A549 (cell line): ENCODE results near the gene BCORL1. TPM values are rescaled to one million over a fixed set of nuclear protein-coding genes. Genes with fewer than 3 reads are reported as not detected.

ENCODE experiments used
- ATAC-seq, 2 experiments: fragments of 200-7000 bp in 1 of 2; fragments of >200 bp in 1 of 2; cut with Nextera tagmentation in 1 of 2; cut with Tn5 transposase in 1 of 2; 3 replicates each; pipeline versions ENCODE4 v1.8.0 to v1.9.1; 2018 to 2020; ENCODE audit warnings: mild to moderate bottlenecking in 1 of 2, moderate library complexity in 1 of 2
- CTCF ChIA-PET: fragments of 300-600 bp; sonication (Branson Sonifier 250); formaldehyde crosslinking; extraction: SDS; loops from one replicate; lab custom pipeline; 2021; ENCODE audit warnings: antibody characterized with exemption, inconsistent platforms; lab: Yijun Ruan, JAX
- POLR2A ChIA-PET: fragments of 350-600 bp; formaldehyde crosslinking; extraction: SDS; loops from one replicate; lab custom pipeline; 2021; ENCODE audit warnings: antibody characterized with exemption, inconsistent platforms; lab: Yijun Ruan, JAX
- DNase-seq, 2 experiments: peaks; one replicate each; pipeline versions ENCODE4 v3.0.0 to v3.0.0-alpha.2; 2011 to 2016; ENCODE audit warnings: low read depth in 1 of 2, low spot score in 1 of 2
- FAIRE-seq: peaks from 2 replicates; lab custom pipeline; 2011; peaks lifted over from hg19 to GRCh38; lab: Jason Lieb, UNC
- H3K27ac ChIP-seq, 2 experiments: fragments of >200 bp; sonication (Bioruptor Twin); formaldehyde crosslinking; 3 replicates each; pipeline ENCODE4 v1.5.1; 2016 to 2017
- H3K4me1 ChIP-seq: fragments of >200 bp; sonication (Bioruptor Twin); formaldehyde crosslinking; 3 replicates; pipeline ENCODE4 v1.6.1; 2016
- H3K4me2 ChIP-seq: fragments of >200 bp; sonication (Bioruptor Twin); formaldehyde crosslinking; 3 replicates; pipeline ENCODE4 v1.6.1; 2016
- H3K4me3 ChIP-seq: fragments of >200 bp; sonication (Bioruptor Twin); formaldehyde crosslinking; 3 replicates; pipeline ENCODE4 v1.5.1; 2016
- H3K9me3 ChIP-seq: fragments of >200 bp; sonication (Bioruptor Twin); formaldehyde crosslinking; 3 replicates; pipeline ENCODE4 v1.6.1; 2016
- CHD4 ChIP-seq: fragments of 200-600 bp; sonication (generic); IDR thresholded peaks from 2 replicates; pipeline ENCODE4 v1.6.1; 2016; ENCODE audit warnings: antibody characterized with exemption, mild to moderate bottlenecking, borderline replicate concordance
- FOSL2 ChIP-seq, 2 experiments: fragments of 450-650 bp in 1 of 2; fragments of >200 bp in 1 of 2; sonication (Bioruptor Twin) in 1 of 2; formaldehyde crosslinking; IDR thresholded peaks; 2 replicates each; pipeline versions ENCODE4 v1.5.0 to v1.6.1; 2016 to 2020; ENCODE audit warnings: mild to moderate bottlenecking in 1 of 2, moderate library complexity in 1 of 2
- HDAC2 ChIP-seq: fragments of 200-600 bp; sonication (generic); IDR thresholded peaks from 2 replicates; pipeline ENCODE4 v1.6.1; 2016
- HOXA7 ChIP-seq: fragments of 250-450 bp; sonication (Bioruptor Pico); IDR thresholded peaks from 2 replicates; pipeline ENCODE4 v1.5.0; 2020; ENCODE audit warnings: mild to moderate bottlenecking, moderate library complexity
- JUNB ChIP-seq: fragments of >200 bp; sonication (Bioruptor Twin); formaldehyde crosslinking; IDR thresholded peaks from 2 replicates; pipeline ENCODE4 v1.6.1; 2016
- NPAS2 ChIP-seq: fragments of 250-450 bp; sonication (Bioruptor Pico); IDR thresholded peaks from 2 replicates; pipeline ENCODE4 v1.8.0; 2022; ENCODE audit warnings: mild to moderate bottlenecking, moderate library complexity, borderline replicate concordance
- PHF8 ChIP-seq: fragments of 200-600 bp; sonication (generic); IDR thresholded peaks from 2 replicates; pipeline ENCODE4 v1.6.1; 2016; ENCODE audit warnings: low read depth, mild to moderate bottlenecking, antibody characterized with exemption, moderate library complexity, borderline replicate concordance
- POLR2AphosphoS2 ChIP-seq: conservative IDR thresholded peaks from 2 replicates; pipeline ENCODE4 v1.6.1; 2012; ENCODE audit warnings: low read length, improper control_type of control experiment, inconsistent platforms
- RARB ChIP-seq: fragments of 250-450 bp; sonication (Bioruptor Pico); IDR thresholded peaks from 2 replicates; pipeline ENCODE4 v1.8.0; 2021; ENCODE audit warnings: mild to moderate bottlenecking, moderate library complexity
- RNF2 ChIP-seq: fragments of 200-600 bp; sonication (generic); IDR thresholded peaks from 2 replicates; pipeline ENCODE4 v1.6.1; 2016; ENCODE audit warnings: low read depth, mild to moderate bottlenecking, antibody characterized with exemption, moderate library complexity, borderline replicate concordance
- SMC3 ChIP-seq: fragments of >200 bp; sonication (Bioruptor Twin); formaldehyde crosslinking; IDR thresholded peaks from 3 replicates; pipeline ENCODE4 v1.6.1; 2018; ENCODE audit warnings: inconsistent platforms
- ZNF302 ChIP-seq: fragments of 250-450 bp; sonication (Bioruptor Pico); IDR thresholded peaks from 2 replicates; pipeline ENCODE4 v1.9.0; 2021; ENCODE audit warnings: inconsistent platforms, mild to moderate bottlenecking, moderate library complexity
- WGBS: methylation state at CpG from one replicate; pipeline ENCODE4 v1.1.6; 2017; ENCODE audit errors: missing lambda C conversion rate; 5-methylcytosine and 5-hydroxymethylcytosine counted together
- polyA plus RNA-seq, 4 experiments: library from polyadenylated mRNA; depleted of rRNA in 3 of 4; stranded (reverse); fragments of >200 nt; fragmentation: RNase III in 1 of 4; extraction: RNeasy Plus Mini Kit Qiagen cat#74134 plus additional on column Dnase treatment in 1 of 4; gene quantifications; 2 replicates in 3 of 4; 3 replicates in 1 of 4; pipeline ENCODE4 v1.2.3, GENCODE V29; 2011 to 2017
- TF ChIP-seq, protein P1 (sequence below): fragments of 150-350 bp; IDR thresholded peaks from 2 replicates; pipeline ENCODE4 v1.6.1; 2014; ENCODE audit warnings: low read depth, mild to moderate bottlenecking, low read length
- TF ChIP-seq, protein P2 (sequence below): fragments of >200 bp; sonication (Bioruptor Twin); formaldehyde crosslinking; IDR thresholded peaks from 2 replicates; pipeline ENCODE4 v1.6.1; 2016
- TF ChIP-seq, protein P3 (sequence below): fragments of >200 bp; sonication (Bioruptor Twin); formaldehyde crosslinking; IDR thresholded peaks from 3 replicates; pipeline ENCODE4 v1.6.1; 2016
- TF ChIP-seq, protein P4 (sequence below): fragments of >200 bp; sonication (Bioruptor Twin); formaldehyde crosslinking; IDR thresholded peaks from 3 replicates; pipeline ENCODE4 v1.5.1; 2016

The BCORL1 gene
- polyA plus RNA-seq, 2 of the 4 experiments (the other 2 are of a cell fraction), result 1.4 to 6.1 TPM

DNA sequence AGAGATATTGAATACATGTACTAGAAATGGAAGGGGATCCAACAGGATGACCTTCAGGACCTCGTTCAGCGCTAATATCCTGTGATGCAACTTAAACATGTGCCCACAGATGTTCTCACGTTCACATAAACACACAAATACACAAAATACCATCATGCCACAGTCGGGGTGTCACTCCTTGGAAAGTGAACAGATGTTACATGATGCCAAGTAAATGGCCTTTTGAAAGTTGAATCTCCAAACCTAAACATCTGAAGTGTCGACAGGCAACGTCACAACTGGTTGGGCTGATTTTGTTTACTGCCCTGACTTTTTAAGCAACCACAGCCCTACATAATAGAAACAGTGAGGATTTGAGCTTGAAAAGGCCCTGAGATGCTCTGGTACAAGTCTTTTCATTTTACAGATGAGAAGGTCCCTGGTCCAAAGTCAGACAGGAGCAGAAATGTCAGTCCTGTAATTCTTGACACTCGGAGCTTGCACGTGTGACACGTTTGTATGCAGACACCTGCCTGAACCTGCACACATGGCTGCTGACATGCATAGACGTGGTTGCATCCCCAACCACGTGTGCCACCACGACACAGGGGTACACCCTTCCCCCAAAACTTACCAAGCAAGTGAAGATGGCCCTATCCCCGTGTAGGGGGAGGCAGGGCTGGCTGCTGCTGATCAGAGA, 23.5 kb upstream of the BCORL1 start:
- 65% methylated on average over 13 of the region's 13 CpGs for WGBS
- Histone ChIP-seq H3K4me2 (no peak overlapping the region), H3K27ac (no peak overlapping the region), H3K4me1 (peaks cover 11% of the 10 kb centered on the region), H3K4me3 (no peak overlapping the region)
- CTCF ChIA-PET, result interaction anchor here (0.7 to 3.1 kb wide), 3 partner anchors 33 to 101 kb away, joined by 3 to 10 read pairs (median 4); no protein-coding TSS in a partner anchor
- TF ChIP-seq RARB (CRISPR knock-in tag) (no peak), PHF8 (no peak), CHD4 (no peak), POLR2AphosphoS2 (no peak)
- TF ChIP-seq, all 56 proteins: peak for 0
- POLR2A ChIA-PET, result no interaction called here
- ATAC-seq (no peak), DNase-seq (no peak), FAIRE-seq (peak; percentile 67)
- H3K9me3 ChIP-seq, result no peaks in the 10 kb centered on the region

DNA sequence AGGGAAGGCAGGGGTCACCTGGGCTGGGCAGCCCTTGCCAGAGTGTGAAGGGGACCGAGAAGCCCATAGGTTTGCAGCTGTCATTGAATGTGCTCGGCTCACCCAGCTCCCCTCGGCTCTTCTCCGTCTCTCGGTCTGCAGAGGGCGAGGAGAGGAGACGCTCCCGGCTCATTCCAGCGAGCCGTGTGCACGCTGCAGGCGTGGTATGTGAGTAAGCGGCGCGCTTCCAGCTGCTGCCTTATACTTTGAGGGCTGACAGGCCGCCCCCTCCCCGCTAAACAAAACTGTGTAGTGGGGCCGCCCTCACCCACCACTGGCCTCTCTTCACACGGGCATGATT, 23.0 kb upstream of the BCORL1 start:
- 61% methylated on average over 13 of the region's 19 CpGs for WGBS
- CTCF ChIA-PET, result interaction anchor here (3.1 kb wide), 1 partner anchor 34 kb away, joined by 10 read pairs; no protein-coding TSS in a partner anchor
- TF ChIP-seq NPAS2 (CRISPR knock-in tag) (no peak), ZNF302 (no peak), FOSL2 (IDR thresholded peaks at IDR 0.05) (no peak), FOSL2 (CRISPR knock-in tag; IDR thresholded peaks at IDR 0.05) (no peak), JUNB (no peak), HOXA7 (CRISPR knock-in tag) (no peak), HDAC2 (no peak), RNF2 (no peak), SMC3 (no peak)
- TF ChIP-seq, protein P1, sequence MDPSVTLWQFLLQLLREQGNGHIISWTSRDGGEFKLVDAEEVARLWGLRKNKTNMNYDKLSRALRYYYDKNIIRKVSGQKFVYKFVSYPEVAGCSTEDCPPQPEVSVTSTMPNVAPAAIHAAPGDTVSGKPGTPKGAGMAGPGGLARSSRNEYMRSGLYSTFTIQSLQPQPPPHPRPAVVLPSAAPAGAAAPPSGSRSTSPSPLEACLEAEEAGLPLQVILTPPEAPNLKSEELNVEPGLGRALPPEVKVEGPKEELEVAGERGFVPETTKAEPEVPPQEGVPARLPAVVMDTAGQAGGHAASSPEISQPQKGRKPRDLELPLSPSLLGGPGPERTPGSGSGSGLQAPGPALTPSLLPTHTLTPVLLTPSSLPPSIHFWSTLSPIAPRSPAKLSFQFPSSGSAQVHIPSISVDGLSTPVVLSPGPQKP, result no peak
- TF ChIP-seq, protein P2, sequence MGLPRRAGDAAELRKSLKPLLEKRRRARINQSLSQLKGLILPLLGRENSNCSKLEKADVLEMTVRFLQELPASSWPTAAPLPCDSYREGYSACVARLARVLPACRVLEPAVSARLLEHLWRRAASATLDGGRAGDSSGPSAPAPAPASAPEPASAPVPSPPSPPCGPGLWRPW, result no peak
- TF ChIP-seq, protein P3, sequence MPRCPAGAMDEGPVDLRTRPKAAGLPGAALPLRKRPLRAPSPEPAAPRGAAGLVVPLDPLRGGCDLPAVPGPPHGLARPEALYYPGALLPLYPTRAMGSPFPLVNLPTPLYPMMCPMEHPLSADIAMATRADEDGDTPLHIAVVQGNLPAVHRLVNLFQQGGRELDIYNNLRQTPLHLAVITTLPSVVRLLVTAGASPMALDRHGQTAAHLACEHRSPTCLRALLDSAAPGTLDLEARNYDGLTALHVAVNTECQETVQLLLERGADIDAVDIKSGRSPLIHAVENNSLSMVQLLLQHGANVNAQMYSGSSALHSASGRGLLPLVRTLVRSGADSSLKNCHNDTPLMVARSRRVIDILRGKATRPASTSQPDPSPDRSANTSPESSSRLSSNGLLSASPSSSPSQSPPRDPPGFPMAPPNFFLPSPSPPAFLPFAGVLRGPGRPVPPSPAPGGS, result no peak
- TF ChIP-seq, protein P4, sequence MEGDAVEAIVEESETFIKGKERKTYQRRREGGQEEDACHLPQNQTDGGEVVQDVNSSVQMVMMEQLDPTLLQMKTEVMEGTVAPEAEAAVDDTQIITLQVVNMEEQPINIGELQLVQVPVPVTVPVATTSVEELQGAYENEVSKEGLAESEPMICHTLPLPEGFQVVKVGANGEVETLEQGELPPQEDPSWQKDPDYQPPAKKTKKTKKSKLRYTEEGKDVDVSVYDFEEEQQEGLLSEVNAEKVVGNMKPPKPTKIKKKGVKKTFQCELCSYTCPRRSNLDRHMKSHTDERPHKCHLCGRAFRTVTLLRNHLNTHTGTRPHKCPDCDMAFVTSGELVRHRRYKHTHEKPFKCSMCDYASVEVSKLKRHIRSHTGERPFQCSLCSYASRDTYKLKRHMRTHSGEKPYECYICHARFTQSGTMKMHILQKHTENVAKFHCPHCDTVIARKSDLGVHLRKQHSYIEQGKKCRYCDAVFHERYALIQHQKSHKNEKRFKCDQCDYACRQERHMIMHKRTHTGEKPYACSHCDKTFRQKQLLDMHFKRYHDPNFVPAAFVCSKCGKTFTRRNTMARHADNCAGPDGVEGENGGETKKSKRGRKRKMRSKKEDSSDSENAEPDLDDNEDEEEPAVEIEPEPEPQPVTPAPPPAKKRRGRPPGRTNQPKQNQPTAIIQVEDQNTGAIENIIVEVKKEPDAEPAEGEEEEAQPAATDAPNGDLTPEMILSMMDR, result no peak

More for the DNA sequence above, 23.0 kb upstream of the BCORL1 start:
- no peak for FAIRE-seq
- Histone ChIP-seq H3K4me3 (no peak overlapping the region), H3K4me1 (peaks cover 11% of the 10 kb centered on the region), H3K4me2 (no peak overlapping the region), H3K9me3 (no peaks in the 10 kb centered on the region), H3K27ac (no peak overlapping the region)
- no peak for DNase-seq
- POLR2A ChIA-PET, result no interaction called here
- peak in 1 of 2 experiments; percentile 15; a peak in 1 of 6 replicates for ATAC-seq
